Stomach (tissue), 9 donors: Measurements from ENCODE around the gene KCNG3. TPM values are rescaled to one million over a fixed set of nuclear protein-coding genes. Genes with fewer than 3 reads are reported as not detected.

Experiments
- DNase-seq, 2 donors: peaks; one replicate each; pipeline versions ENCODE4 v3.0.0 to v3.0.0-alpha.2; 2013 to 2019
- H3K27ac ChIP-seq, 5 donors: fragments of 200-600 bp in 4 of 5; sonication (generic) in 4 of 5; one replicate each; pipeline ENCODE4 v1.5.1; 2013 to 2019; ENCODE audit warnings: mild to moderate bottlenecking in 1 of 5, moderate library complexity in 1 of 5
- H3K27me3 ChIP-seq, 3 donors: fragments of 200-600 bp; sonication (generic); one replicate each; pipeline ENCODE4 v1.5.1; 2017 to 2019; ENCODE audit warnings: mixed run types in 1 of 3
- H3K36me3 ChIP-seq, 4 donors: fragments of 200-600 bp; sonication (generic); 1 replicate in 3 of 4; 2 replicates in 1 of 4; pipeline ENCODE4 v1.5.1; 2016 to 2019
- H3K4me1 ChIP-seq, 4 donors: fragments of 200-600 bp; sonication (generic); one replicate each; pipeline ENCODE4 v1.5.1; 2016 to 2019
- H3K4me3 ChIP-seq, 4 donors: fragments of 200-600 bp; sonication (generic) in 3 of 4; one replicate each; pipeline ENCODE4 v1.5.1; 2016 to 2019; ENCODE audit warnings: mild to moderate bottlenecking in 1 of 4
- H3K9me3 ChIP-seq, 4 donors: fragments of 200-600 bp; sonication (generic); one replicate each; pipeline ENCODE4 v1.5.1; 2016 to 2019
- CTCF ChIP-seq, 7 experiments: fragments of 450-650 bp in 4 of 7; fragments of 200-600 bp in 3 of 7; sonication (generic) in 3 of 7; IDR thresholded peaks; one replicate each; pipeline ENCODE4 v1.5.1; 2016 to 2019; ENCODE audit warnings: antibody characterized with exemption in 7 of 7, control low read depth in 2 of 7, mild to moderate bottlenecking in 1 of 7
- EP300 ChIP-seq: sonication (generic); formaldehyde crosslinking; IDR thresholded peaks from one replicate; pipeline ENCODE4 v1.6.1; 2017; ENCODE audit warnings: antibody characterized with exemption
- POLR2A ChIP-seq, 4 donors: fragments of 450-650 bp; IDR thresholded peaks; one replicate each; pipeline ENCODE4 v1.6.1; 2016; ENCODE audit warnings: antibody characterized with exemption in 4 of 4, control low read depth in 2 of 4, mild to moderate bottlenecking in 1 of 4, moderate library complexity in 1 of 4
- POLR2AphosphoS5 ChIP-seq, 3 donors: sonication (generic); formaldehyde crosslinking; IDR thresholded peaks; one replicate each; pipeline ENCODE4 v1.6.1; 2016; ENCODE audit warnings: antibody characterized with exemption in 3 of 3
- WGBS, 5 donors: extraction: QIAGEN DNeasy Blood & Tissue Kit in 3 of 5; methylation state at CpG; one replicate each; pipeline versions ENCODE4 v1.1.5 to v1.1.7; 2013 to 2018; 5-methylcytosine and 5-hydroxymethylcytosine counted together
- intact Hi-C: fragments of 100-400 bp; cut with DNase I; formaldehyde crosslinking; loops from one replicate; pipeline ENCODE4 v1.15.1; 2023; ENCODE audit warnings: low total_unique reads
- polyA plus RNA-seq, 3 donors: library from polyadenylated mRNA; stranded (reverse); fragments of 200-250 nt; gene quantifications; one replicate each; pipeline ENCODE4 v1.2.3, GENCODE V29; 2013
- total RNA-seq, 5 donors: library from RNA; depleted of rRNA; stranded (reverse); fragments of >200 nt; gene quantifications; one replicate each; pipeline versions ENCODE4 v1.1.0 to v1.2.3, GENCODE V29; 2014 to 2016
- donor health status: healthy with polysubstance abuse.
- donor health status: Bipolar disorder and iron deficiency.
- donor health status: healthy.

Gene KCNG3
- total and polyA plus RNA-seq, 8 donors = 0.43 to 55.3 (median 1.5) TPM; not detected in 5

DNA sequence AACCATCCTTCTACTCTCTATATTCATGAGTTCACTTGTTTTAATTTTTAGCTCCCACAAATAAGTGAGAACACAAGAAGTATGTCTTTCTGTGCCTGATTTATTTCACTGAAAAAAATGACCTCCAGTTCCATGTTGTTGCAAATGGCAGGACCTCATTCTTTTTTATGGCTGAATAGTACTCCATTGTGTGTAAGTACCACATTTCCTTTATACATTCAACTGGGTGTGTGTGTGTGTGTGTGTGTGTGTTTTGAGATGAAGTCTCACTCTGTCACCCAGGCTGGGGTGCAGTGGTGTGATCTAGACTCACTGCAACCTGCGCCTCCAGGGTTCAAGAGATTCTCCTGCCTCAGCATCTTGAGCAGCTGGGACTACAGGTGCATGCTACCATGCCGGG, 41.2 kb downstream of the KCNG3 start:
- no peak overlapping the region for H3K4me3 ChIP-seq
- no peak for DNase-seq
- intact Hi-C loops = no loop called here
- H3K27ac ChIP-seq = no peak overlapping the region
- H3K9me3 ChIP-seq = no peaks in the 10 kb centered on the region
- H3K27me3 ChIP-seq = no peaks in the 10 kb centered on the region
- TF ChIP-seq POLR2A (IDR thresholded peaks at IDR 0.05) (no peak), POLR2AphosphoS5 (IDR thresholded peaks at IDR 0.05) (no peak), CTCF (IDR thresholded peaks at IDR 0.05) (no peak)
- H3K4me1 ChIP-seq = no peaks in the 10 kb centered on the region
- no peaks in the 10 kb centered on the region for H3K36me3 ChIP-seq
- WGBS, 5 donors = 72 to 97% (median 89%) methylated on average over 2 of the region's 2 CpGs

GRCh38 chr2:42450136-42450535, 43.6 kb downstream of the KCNG3 start:
- intact Hi-C loops = no loop called here
- no peaks in the 10 kb centered on the region for H3K9me3 ChIP-seq
- no peaks in the 10 kb centered on the region for H3K27me3 ChIP-seq
- H3K4me3 ChIP-seq = no peak overlapping the region
- no peaks in the 10 kb centered on the region for H3K36me3 ChIP-seq
- TF ChIP-seq POLR2A (IDR thresholded peaks at IDR 0.05) (no peak), POLR2AphosphoS5 (IDR thresholded peaks at IDR 0.05) (no peak), CTCF (IDR thresholded peaks at IDR 0.05) (no peak), EP300 (no peak)
- no peaks in the 10 kb centered on the region for H3K4me1 ChIP-seq
- no peak for DNase-seq
- WGBS, 5 donors = 49 to 72% (median 55%) methylated on average over 2 of the region's 2 CpGs
- no peak overlapping the region for H3K27ac ChIP-seq

DNA sequence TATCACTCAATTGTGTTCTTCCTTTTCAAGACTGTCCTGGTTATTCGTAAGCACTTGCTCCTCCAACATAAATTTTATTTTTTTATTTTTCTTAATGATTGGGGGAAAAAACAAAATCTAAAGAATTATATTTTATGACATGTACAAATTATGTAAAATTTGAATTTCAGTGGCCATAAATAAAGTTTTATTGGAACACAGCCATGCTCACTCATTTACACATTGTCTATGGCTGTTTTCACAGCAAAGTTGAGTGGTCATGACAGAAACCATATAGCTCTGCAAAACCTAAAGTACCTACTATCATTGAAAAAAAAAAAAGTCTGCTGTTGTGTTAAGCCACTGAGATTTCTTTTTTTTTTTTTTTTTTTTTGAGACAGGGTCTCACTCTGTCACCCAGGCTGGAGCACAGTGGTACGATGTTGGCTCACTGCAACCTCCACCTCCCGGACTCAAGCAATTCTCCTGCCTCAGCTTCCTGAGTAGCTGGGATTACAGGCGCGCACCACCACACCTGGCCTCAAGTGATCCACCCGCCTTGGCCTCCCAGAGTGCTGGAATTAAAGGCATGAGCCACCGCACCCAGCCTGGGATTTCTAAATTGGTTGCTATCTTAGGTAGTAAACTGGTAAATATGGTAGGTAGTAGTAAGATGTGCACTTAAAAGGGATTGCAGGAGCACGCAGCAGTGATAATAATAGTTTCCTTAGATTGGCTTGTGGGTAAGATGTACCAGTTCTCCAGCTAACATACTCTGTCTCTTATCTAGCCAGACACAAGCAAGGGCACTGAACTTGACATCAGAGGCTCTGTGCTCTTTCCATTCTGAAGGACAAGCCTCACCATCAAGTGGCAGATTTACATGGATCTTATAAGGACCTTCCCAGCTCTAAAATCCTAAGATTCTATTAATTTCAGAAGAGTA, 44.4 kb downstream of the KCNG3 start:
- Histone ChIP-seq H3K4me1 (no peaks in the 10 kb centered on the region), H3K4me3 (no peak overlapping the region), H3K27ac (no peak overlapping the region), H3K36me3 (no peaks in the 10 kb centered on the region), H3K9me3 (no peaks in the 10 kb centered on the region), H3K27me3 (no peaks in the 10 kb centered on the region)
- TF ChIP-seq POLR2A (IDR thresholded peaks at IDR 0.05) = no peak
- TF ChIP-seq CTCF (IDR thresholded peaks at IDR 0.05) = no peak
- no peak for TF ChIP-seq EP300
- no peak for TF ChIP-seq POLR2AphosphoS5 (IDR thresholded peaks at IDR 0.05)
- WGBS, 5 donors = 91 to 97% (median 94%) methylated on average over 5 to 8 of the region's 8 CpGs
- intact Hi-C loops = no loop called here
- DNase-seq = no peak

- no peaks in the 10 kb centered on the region for H3K4me1 ChIP-seq
- H3K36me3 ChIP-seq = no peaks in the 10 kb centered on the region
- intact Hi-C loops = no loop called here
- no peaks in the 10 kb centered on the region for H3K9me3 ChIP-seq
- 92 to 98% (median 93%) methylated on average over 2 of the region's 2 CpGs for WGBS, 5 donors
- H3K27me3 ChIP-seq = no peaks in the 10 kb centered on the region
- DNase-seq = no peak
- H3K27ac ChIP-seq = no peak overlapping the region
- TF ChIP-seq POLR2A (IDR thresholded peaks at IDR 0.05) (no peak), POLR2AphosphoS5 (IDR thresholded peaks at IDR 0.05) (no peak), EP300 (no peak), CTCF (IDR thresholded peaks at IDR 0.05) (no peak)
- no peak overlapping the region for H3K4me3 ChIP-seq
These were observed 45.6 kb downstream of the KCNG3 start for GRCh38 chr2:42448163-42448562.
